ENCODE results near the gene VSIR.

The VSIR gene

DNA sequence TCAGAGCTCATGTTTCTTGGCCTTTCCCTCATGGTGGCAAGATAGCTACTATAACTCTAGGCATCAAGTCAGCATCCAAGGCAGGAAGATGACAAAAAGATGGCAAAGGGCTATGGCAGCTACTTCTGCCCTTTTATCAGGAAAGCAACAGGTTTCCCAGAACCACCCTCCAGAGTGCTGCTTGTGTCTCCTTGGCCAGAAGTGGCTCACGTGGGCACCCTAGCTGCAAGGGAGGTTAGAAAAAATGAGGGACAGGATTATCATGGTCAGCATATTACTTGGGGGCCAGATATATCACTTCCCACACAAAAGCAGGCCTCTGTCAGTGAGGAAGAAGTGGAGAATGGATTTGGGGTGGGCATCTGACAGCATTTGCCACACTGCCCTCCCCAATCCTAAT lies 29.5 kb downstream of the VSIR start:
- Histone ChIP-seq H3K27me3 (ENCODE audit: insufficient read depth, low read length, poor library complexity) (no peaks in the 10 kb centered on the region), H3K9me3 (ENCODE audit: insufficient read depth, low read length, severe bottlenecking) (no peaks in the 10 kb centered on the region), H3K79me2 (ENCODE audit: insufficient read depth, low read length) (no peaks in the 10 kb centered on the region), H2AFZ (ENCODE audit: low read depth, low read length) (no peak overlapping the region), H3K4me3 (ENCODE audit: low read depth in 1 of 2, low read length in 2 of 2) (no peak overlapping the region), H3K27ac (ENCODE audit: low read length) (no peak overlapping the region), H4K20me1 (ENCODE audit: insufficient read depth, low read length) (no peaks in the 10 kb centered on the region), H3K36me3 (ENCODE audit: insufficient read depth, low read length) (no peaks in the 10 kb centered on the region), H3K4me1 (ENCODE audit: insufficient read depth, low read length) (peaks cover 68% of the 10 kb centered on the region), H3K9ac (ENCODE audit: low read depth, low read length) (no peak overlapping the region), H3K4me2 (ENCODE audit: insufficient read depth, low read length) (no peak overlapping the region)
- TF ChIP-seq EZH2 (IDR thresholded peaks at IDR 0.05; ENCODE audit: borderline replicate concordance, low read depth, low read length, severe bottlenecking) = no peak
- TF ChIP-seq, protein P1, sequence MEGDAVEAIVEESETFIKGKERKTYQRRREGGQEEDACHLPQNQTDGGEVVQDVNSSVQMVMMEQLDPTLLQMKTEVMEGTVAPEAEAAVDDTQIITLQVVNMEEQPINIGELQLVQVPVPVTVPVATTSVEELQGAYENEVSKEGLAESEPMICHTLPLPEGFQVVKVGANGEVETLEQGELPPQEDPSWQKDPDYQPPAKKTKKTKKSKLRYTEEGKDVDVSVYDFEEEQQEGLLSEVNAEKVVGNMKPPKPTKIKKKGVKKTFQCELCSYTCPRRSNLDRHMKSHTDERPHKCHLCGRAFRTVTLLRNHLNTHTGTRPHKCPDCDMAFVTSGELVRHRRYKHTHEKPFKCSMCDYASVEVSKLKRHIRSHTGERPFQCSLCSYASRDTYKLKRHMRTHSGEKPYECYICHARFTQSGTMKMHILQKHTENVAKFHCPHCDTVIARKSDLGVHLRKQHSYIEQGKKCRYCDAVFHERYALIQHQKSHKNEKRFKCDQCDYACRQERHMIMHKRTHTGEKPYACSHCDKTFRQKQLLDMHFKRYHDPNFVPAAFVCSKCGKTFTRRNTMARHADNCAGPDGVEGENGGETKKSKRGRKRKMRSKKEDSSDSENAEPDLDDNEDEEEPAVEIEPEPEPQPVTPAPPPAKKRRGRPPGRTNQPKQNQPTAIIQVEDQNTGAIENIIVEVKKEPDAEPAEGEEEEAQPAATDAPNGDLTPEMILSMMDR (IDR thresholded peaks at IDR 0.05; ENCODE audit: borderline replicate concordance, extremely low read depth, low read length, poor library complexity, severe bottlenecking) = no peak
- no peak for DNase-seq
- ATAC-seq (ENCODE audit: insufficient read depth, low read depth) = no peak

DNA sequence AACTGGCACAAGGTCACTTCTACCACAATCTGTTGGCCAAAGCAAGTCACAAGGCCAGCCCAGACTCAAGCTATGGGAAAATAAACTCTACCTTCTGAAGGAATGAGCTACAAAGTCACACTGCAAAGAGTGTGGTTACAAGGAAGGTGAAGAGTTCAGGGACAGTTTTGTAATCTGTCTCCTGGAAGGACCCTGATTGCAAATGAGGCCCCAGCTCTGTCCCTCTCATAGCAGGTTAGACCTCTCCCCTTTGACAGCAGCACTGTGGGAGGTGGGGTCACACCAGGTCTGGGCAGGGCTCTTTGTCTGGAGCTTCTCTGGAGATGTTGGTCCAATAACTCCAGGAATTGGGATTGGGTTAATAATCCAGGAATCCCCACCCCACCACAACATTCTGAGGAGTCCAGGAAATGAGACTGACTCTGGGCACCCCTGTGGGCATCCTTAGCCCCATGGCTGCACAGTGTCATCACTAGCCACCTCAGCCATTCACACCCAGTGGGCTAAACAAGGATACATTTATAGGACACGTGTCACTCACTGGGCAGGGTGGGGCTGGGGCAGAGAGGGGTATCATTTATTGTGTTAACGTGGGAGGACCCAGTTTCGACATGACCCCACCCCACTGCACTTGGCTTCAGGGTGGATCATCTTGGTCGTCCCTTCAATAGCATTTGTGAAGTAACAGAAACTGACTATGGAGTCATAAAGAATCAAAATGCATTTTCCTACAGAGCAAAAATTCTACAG lies 30.1 kb downstream of the VSIR start:
- Histone ChIP-seq H3K36me3 (ENCODE audit: insufficient read depth, low read length) (no peaks in the 10 kb centered on the region), H3K27ac (ENCODE audit: low read length) (peak overlapping the region; percentile 73), H3K9ac (ENCODE audit: low read depth, low read length) (no peak overlapping the region), H3K4me3 (ENCODE audit: low read depth in 1 of 2, low read length in 2 of 2) (no peak overlapping the region), H2AFZ (ENCODE audit: low read depth, low read length) (no peak overlapping the region), H3K79me2 (ENCODE audit: insufficient read depth, low read length) (no peaks in the 10 kb centered on the region), H3K4me2 (ENCODE audit: insufficient read depth, low read length) (no peak overlapping the region), H3K9me3 (ENCODE audit: insufficient read depth, low read length, severe bottlenecking) (no peaks in the 10 kb centered on the region), H3K27me3 (ENCODE audit: insufficient read depth, low read length, poor library complexity) (no peaks in the 10 kb centered on the region), H3K4me1 (ENCODE audit: insufficient read depth, low read length) (peaks cover 62% of the 10 kb centered on the region), H4K20me1 (ENCODE audit: insufficient read depth, low read length) (no peaks in the 10 kb centered on the region)
- DNase-seq = no peak
- ATAC-seq (ENCODE audit: insufficient read depth, low read depth) = no peak
- TF ChIP-seq, protein P1 (IDR thresholded peaks at IDR 0.05; ENCODE audit: borderline replicate concordance, extremely low read depth, low read length, poor library complexity, severe bottlenecking) = no peak
- no peak for TF ChIP-seq EZH2 (IDR thresholded peaks at IDR 0.05; ENCODE audit: borderline replicate concordance, low read depth, low read length, severe bottlenecking)

DNA sequence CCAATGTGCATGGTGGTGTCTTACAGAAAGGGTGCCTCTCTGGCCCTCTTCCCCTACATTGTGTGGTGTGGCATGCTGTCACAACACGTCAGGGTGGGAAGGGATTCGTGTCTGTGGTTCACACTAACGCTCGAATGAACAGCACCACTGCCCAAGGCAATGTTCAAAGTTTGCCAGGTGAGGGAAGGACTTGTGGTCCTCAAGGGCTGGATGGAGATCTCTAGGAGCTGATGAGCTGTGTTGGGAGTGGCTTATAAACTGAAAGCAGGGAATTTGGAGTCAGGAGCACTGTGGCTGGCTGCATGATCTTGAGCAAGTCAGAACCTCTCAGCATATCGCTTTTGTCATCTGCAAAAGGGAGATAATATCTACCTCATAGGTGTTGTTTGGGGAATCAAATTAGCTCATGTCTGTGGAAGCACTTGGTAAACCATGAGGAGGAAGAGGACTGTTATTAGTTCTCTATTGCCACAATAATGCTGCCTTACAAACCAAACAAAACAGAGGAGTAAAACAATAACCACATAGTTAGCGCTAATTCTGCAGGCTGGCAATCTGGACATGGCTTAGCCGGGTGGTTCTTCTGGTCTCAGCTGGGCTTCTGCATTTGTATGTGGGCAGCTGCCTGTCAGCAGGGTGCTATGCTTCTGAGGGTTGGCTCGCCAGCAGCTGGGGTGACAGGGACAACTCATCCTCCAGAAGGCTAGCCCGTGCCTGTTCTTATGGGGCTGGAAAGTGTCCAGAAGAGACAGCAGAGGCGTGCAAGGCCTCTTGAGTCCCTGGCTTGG lies 30.8 kb downstream of the VSIR start:
- ATAC-seq (ENCODE audit: insufficient read depth, low read depth) = peak; percentile 26; the same call in 1 of the 3 replicates
- H3K4me2 ChIP-seq (ENCODE audit: insufficient read depth, low read length) = no peak overlapping the region

More for the DNA sequence above, 30.8 kb downstream of the VSIR start:
- Histone ChIP-seq H3K79me2 (ENCODE audit: insufficient read depth, low read length) (no peaks in the 10 kb centered on the region), H3K9me3 (ENCODE audit: insufficient read depth, low read length, severe bottlenecking) (no peaks in the 10 kb centered on the region), H3K4me3 (ENCODE audit: low read depth in 1 of 2, low read length in 2 of 2) (no peak overlapping the region), H3K36me3 (ENCODE audit: insufficient read depth, low read length) (no peaks in the 10 kb centered on the region), H3K27ac (ENCODE audit: low read length) (peak overlapping the region; percentile 73), H4K20me1 (ENCODE audit: insufficient read depth, low read length) (no peaks in the 10 kb centered on the region), H3K4me1 (ENCODE audit: insufficient read depth, low read length) (peaks cover 55% of the 10 kb centered on the region), H3K27me3 (ENCODE audit: insufficient read depth, low read length, poor library complexity) (no peaks in the 10 kb centered on the region), H2AFZ (ENCODE audit: low read depth, low read length) (no peak overlapping the region), H3K9ac (ENCODE audit: low read depth, low read length) (no peak overlapping the region)
- no peak for DNase-seq
- no peak for TF ChIP-seq EZH2 (IDR thresholded peaks at IDR 0.05; ENCODE audit: borderline replicate concordance, low read depth, low read length, severe bottlenecking)
- TF ChIP-seq, protein P1 (IDR thresholded peaks at IDR 0.05; ENCODE audit: borderline replicate concordance, extremely low read depth, low read length, poor library complexity, severe bottlenecking) = no peak

Measured in DND-41 (cell line).